Stimulated activated CD8-positive, alpha-beta memory T cell treated with anti-CD3 and anti-CD28 coated beads, Interleukin-7, amount 100 ng/mL, for 24 hours (primary cell): ENCODE data around the gene ATG3.
"Not testable (repeated sequence)": the region's sequence is repeated elsewhere in the genome, so short reads cannot be mapped to it uniquely, and the experiment has no call there.

Experiments
- DNase-seq: peaks from one replicate; pipeline ENCODE4 v3.0.0-alpha.2; 2020; ENCODE audit warnings: low read depth

Gene ATG3

GRCh38 chr3:112560721-112561483 is 860 bp downstream of the ATG3 start:
- peak; percentile 47 for DNase-seq

- no peak for DNase-seq
Observed at GRCh38 chr3:112560307-112560706, 1.5 kb downstream of the ATG3 start.

DNA sequence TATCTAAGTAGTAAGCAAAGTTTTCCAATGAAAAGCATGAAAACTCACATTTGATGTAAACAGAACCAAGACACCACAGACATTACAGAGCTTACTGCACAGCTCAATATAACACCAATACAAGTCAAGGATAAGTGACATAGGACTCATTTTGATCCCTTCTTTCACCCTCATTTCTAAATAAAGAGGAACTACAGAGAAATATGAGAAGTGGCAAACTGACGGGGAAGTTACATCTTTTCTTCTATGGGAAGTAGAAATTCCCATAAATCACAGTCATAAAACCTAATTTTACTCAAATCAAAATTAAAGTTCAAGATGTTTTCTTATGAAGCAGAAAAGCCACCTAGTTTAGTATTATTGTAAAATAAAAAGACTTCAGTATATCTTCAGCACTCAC is 3.8 kb downstream of the ATG3 start:
- DNase-seq: no peak

DNA sequence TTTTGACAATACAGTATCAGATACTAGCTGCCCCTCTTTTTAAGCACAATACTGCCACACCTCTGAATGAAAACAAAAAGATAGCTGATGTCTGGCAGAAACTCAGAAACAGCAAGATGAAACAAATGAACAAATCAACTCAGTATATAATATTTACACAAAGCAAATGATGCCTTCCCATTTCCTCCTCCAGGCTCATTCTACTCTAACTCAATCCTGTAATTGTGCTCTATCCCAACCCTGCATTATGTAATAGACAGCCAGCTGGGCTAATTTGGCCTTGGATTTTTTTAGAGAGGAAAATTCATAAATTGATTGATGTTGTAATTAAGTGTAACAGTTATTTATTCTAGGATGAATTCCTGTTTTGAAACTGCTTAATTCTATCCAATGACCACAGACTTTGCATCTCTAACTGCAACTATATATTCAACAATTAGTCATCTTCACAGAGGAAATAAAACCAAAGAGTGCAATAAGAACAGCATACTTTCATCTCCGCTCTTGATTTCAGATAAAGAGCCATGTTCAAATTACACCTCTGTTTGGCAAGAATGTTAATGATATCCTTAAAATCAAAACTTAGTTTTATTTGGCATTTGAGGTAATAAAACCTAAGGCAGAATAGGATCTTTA is 6.1 kb downstream of the ATG3 start:
- DNase-seq: no peak

DNA sequence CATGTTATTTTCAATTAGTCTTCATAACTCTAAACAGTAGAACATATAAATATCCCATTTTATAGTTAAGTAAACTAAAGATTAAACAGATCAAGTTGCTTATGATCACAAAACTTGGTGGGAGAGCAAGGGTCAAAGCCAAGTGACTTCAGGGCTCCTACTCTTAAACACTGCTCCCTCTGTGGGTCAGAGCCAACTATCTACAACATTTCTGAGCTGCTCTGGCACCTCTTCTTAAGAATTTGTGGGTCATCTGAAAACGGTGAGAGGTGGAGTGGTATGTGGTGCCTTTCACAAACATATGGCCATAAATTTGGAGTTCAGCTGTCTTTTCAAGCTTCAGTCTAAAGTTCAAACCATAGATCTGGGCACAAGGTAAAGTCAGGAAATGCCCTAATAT is 10.9 kb downstream of the ATG3 start:
- no peak for DNase-seq

GRCh38 chr3:112546216-112546759 is 15.5 kb downstream of the ATG3 start:
- no peak for DNase-seq

DNA sequence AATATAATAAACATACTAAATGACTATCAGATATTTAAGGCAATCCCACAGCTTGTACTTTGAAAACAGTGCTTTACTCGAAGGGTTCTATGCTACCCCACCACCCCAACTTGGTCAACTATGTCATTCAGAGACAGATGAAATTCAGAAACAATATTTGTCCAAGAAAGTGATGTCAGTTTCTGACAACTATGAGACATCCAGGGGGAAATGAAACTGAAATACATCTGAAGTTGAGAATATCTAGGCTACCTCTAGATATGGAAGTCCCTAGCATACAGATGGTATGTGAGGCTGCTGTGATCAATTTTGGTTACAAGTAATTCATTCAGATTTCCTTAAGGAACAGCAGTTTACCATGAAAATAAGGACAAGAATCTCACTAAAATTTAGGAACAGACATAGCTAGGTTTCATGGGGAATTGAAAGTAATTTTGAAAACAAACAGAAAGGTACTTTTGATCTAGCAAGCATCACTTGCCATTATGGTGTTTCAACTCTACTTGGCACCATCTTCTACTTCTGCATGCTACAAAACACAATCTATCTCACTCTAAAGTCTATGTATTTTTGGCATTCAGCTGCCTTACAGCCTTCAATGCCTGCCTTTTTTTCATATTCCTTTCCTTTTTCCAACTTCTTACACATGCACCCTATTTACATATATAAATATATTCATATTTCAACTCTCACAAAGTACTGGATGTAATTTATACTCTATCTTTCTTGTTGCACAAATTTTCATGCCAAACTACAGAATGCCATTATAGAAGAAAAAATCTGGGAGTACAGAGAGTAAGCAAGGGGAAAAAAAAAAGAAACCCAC is 21.7 kb downstream of the ATG3 start:
- DNase-seq: no peak

DNA sequence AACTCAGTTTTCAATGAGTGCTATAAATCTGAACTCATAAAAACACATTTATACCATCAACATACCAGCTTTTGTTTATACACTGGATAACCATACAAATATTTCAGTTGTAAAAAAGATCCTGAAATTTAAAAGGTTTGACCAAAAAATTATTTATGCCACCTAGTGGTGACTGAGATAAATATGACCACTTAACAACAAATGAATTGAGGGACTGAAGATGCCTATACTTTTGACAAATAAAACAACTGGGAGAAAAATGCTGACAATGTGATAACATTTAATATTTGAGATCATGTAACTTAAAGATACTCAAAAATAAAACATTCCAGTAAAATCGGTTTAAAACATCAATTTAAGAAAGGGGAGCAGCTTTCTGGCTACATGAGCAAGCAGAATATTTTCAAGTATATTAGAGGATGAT is 30.4 kb downstream of the ATG3 start:
- DNase-seq: no peak

GRCh38 chr3:112530573-112530972 is 31.2 kb downstream of the ATG3 start:
- no peak for DNase-seq

- not testable (repeated sequence) for DNase-seq
Observed at GRCh38 chr3:112524127-112524526, 37.6 kb downstream of the ATG3 start.

DNA sequence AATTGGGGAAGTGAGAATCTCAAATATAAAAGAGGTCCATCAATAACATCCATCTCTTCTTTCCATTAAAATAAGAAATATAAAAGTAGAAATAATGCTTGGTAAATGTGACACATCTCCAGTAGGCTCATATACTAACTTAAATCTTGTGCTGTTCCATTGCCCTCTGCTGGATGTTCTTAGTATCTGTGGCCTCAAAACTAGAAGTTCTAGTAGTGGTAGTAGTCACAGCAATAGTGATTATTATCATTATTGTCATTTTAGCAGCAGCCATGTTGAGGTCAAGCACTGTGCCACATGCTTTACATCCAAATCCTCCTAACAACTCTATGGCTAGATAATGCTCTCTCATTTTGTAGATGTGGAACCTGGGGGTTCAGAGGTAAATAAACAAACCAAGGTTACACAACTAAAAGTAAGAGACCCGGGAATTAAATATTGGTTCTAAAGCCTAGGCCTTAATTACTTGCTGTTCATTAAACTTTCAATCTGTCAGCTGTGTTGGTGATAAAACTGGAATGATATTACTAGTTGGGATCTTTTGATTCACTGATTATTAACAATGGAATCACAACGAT is 42.2 kb downstream of the ATG3 start:
- DNase-seq: no peak

- DNase-seq: not testable (repeated sequence)
Observed at GRCh38 chr3:112518970-112519369, 42.8 kb downstream of the ATG3 start.

DNA sequence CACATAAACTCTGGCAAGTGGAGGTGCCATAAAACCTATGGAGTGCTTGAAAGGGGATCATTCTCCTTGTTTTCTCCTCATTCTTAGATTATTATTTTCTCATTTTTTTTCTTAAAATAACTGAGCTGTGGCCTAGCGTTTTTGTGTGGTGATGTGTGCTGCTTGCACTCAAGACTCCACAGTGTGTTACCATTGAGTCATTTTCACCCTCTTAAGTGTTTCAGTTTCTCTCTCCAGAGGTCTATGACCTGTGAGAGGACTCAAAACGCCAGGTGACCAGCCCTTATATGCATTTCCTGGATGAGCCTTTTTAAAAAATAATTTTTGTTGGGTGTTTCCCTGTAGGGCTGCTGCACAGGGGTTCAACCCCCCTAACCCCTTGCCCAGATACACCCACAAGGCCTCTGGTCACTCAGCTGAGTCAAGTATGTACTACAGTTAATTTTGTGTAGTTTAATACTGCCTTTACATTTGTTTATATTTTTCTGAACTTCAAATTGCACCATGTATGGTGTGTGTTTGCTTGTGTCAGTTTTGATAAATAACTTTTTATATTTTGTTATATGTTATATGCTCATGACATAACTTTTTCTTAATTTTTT is 47.1 kb downstream of the ATG3 start:
- no peak for DNase-seq

DNA sequence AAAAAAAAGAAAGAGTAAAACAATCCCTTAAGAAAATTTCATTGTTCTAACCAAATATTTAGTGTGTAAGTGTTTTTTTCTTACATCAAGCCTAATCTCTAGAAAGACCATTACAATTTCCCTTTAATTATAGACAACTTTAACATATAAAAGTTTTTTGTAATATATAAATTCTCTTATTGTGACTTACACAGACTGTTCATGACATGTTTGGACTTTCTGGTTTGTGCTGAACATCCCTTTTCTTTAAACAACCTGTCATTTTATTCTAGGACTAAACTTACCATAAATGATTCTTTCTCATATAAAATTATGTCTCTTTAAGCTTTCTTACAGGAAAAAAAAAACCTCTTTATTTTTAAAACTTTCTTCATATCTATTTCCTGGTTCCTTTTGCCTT is 49.4 kb downstream of the ATG3 start:
- DNase-seq: no peak

GRCh38 chr3:112508860-112509259 is 52.9 kb downstream of the ATG3 start:
- DNase-seq: no peak

DNA sequence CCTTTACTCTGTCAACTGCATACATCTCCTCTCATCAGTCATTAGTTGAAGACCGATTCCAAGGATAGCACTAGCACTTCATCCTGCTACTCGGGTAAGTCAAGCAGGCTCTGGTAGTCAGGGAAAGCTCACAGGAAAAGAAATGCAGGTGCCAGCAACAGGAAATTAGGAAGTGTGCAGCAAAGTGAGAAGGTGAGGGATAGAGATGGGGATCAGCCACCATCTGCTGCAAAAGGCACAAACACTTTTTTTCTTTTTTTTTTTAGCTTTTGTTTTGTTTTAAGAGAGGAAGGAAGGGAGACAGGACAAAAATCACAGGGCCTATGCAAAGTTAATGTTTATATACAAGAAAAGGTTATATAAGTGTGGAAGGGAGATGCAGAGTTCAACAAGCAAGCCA is 53.5 kb downstream of the ATG3 start:
- no peak for DNase-seq

DNA sequence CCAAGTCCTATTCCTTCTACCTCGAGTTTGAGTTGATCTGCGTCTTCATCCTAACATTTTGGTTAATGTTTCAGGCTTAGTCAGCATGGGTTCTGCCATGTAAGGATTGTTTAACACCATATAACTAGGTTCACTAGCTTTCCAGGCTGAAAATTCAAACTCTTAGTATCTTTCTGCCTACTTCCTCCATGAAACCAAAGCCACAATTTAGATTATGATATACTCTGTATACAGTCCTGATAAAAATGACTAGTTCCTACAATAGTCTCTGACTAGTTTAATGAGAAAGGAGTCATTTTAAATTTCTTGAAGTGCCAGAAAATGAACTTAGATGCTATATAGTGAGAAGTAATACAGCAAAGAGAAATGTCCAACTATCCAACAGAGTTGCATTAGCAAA is 55.9 kb downstream of the ATG3 start:
- no peak for DNase-seq

GRCh38 chr3:112504123-112504522 is 57.6 kb downstream of the ATG3 start:
- no peak for DNase-seq

GRCh38 chr3:112503304-112503972 is 58.3 kb downstream of the ATG3 start:
- DNase-seq: no peak

GRCh38 chr3:112500621-112501020 is 61.1 kb downstream of the ATG3 start:
- no peak for DNase-seq
